Measurements from ENCODE around the gene SLC44A5. TPM values are rescaled to one million over a fixed set of nuclear protein-coding genes. Genes with fewer than 3 reads are reported as not detected.

SLC44A5 gene
- total and polyA plus RNA-seq, 7 donors = 0.01 to 7.5 (median 0.49) TPM

- ATAC-seq (no peak), DNase-seq (no peak)
- intact Hi-C loops (cut with DNase I) = no loop called here
- H3K27ac ChIP-seq = no peak overlapping the region
- no peaks in the 10 kb centered on the region for H3K27me3 ChIP-seq (ENCODE audit: insufficient read depth in 3 of 3, low read length in 2 of 3)
- WGBS, 3 donors = 85 to 97% (median 93%) methylated on average over 1 of the region's 1 CpG
- no peak for TF ChIP-seq CTCF (IDR thresholded peaks at IDR 0.05)
- no peak overlapping the region for H3K4me3 ChIP-seq
- no peaks in the 10 kb centered on the region for H3K36me3 ChIP-seq (ENCODE audit: insufficient read depth in 1 of 2, low read depth in 1 of 2)
- no peaks in the 10 kb centered on the region for H3K9me3 ChIP-seq
- no peaks in the 10 kb centered on the region for H3K4me1 ChIP-seq
These were observed 96.6 kb downstream of the SLC44A5 start for GRCh38 chr1:75514270-75514669.

GRCh38 chr1:75506976-75507375 is 103.9 kb downstream of the SLC44A5 start:
- Histone ChIP-seq H3K27me3 (ENCODE audit: insufficient read depth in 3 of 3, low read length in 2 of 3) (no peaks in the 10 kb centered on the region), H3K4me1 (no peaks in the 10 kb centered on the region), H3K9me3 (no peaks in the 10 kb centered on the region), H3K36me3 (ENCODE audit: insufficient read depth in 1 of 2, low read depth in 1 of 2) (no peaks in the 10 kb centered on the region), H3K27ac (no peak overlapping the region), H3K4me3 (no peak overlapping the region)
- WGBS, 3 donors = 76 to 79% (median 78%) methylated on average over 1 of the region's 1 CpG
- intact Hi-C loops (cut with DNase I) = no loop called here
- no peak for DNase-seq
- no peak for ATAC-seq
- TF ChIP-seq CTCF (IDR thresholded peaks at IDR 0.05) = no peak

- intact Hi-C loops (cut with DNase I) = no loop called here
- no peak for TF ChIP-seq CTCF (IDR thresholded peaks at IDR 0.05)
- no peak overlapping the region for H3K4me3 ChIP-seq
- no peak overlapping the region for H3K27ac ChIP-seq
- WGBS, 3 donors = 39 to 49% (median 46%) methylated on average over 7 of the region's 7 CpGs
- H3K36me3 ChIP-seq (ENCODE audit: insufficient read depth in 1 of 2, low read depth in 1 of 2) = no peaks in the 10 kb centered on the region
- DNase-seq = no peak
- ATAC-seq = no peak
- H3K27me3 ChIP-seq (ENCODE audit: insufficient read depth in 3 of 3, low read length in 2 of 3) = no peaks in the 10 kb centered on the region
- no peaks in the 10 kb centered on the region for H3K9me3 ChIP-seq
- no peaks in the 10 kb centered on the region for H3K4me1 ChIP-seq
These were observed 107.5 kb downstream of the SLC44A5 start for GRCh38 chr1:75503221-75503974.

- intact Hi-C loops (cut with DNase I) = no loop called here
- no peak for TF ChIP-seq CTCF (IDR thresholded peaks at IDR 0.05)
- 81 to 85% (median 84%) methylated on average over 5 of the region's 5 CpGs for WGBS, 3 donors
These were observed 108.1 kb downstream of the SLC44A5 start for GRCh38 chr1:75502776-75503175.

More at GRCh38 chr1:75502776-75503175, 108.1 kb downstream of the SLC44A5 start:
- Histone ChIP-seq H3K27me3 (ENCODE audit: insufficient read depth in 3 of 3, low read length in 2 of 3) (no peaks in the 10 kb centered on the region), H3K4me1 (no peaks in the 10 kb centered on the region), H3K36me3 (ENCODE audit: insufficient read depth in 1 of 2, low read depth in 1 of 2) (no peaks in the 10 kb centered on the region), H3K4me3 (no peak overlapping the region), H3K27ac (no peak overlapping the region), H3K9me3 (no peaks in the 10 kb centered on the region)
- DNase-seq (no peak), ATAC-seq (no peak)
